Measurements from ENCODE around the gene AMIGO3. TPM values are rescaled to one million over a fixed set of nuclear protein-coding genes. Genes with fewer than 3 reads are reported as not detected.
A peak's percentile ranks its signal among the peaks of the same experiment; 100 is the strongest.

Gene AMIGO3
- polyA plus RNA-seq, 1 of the 3 experiments (the other 2 are of a cell fraction) = 1.1 TPM

GRCh38 chr3:49723628-49724551, 4.4 kb upstream of the AMIGO3 start, which contains the start of gene GMPPB (continued):
- TF ChIP-seq ZBTB33 (IDR thresholded peaks at IDR 0.05; ENCODE audit: borderline replicate concordance, low read depth) = no peak; the same call in 1 of the 2 replicates
- TF ChIP-seq SMC3 (IDR thresholded peaks at IDR 0.05; ENCODE audit: low read depth, low read length) = no peak
- no peak for TF ChIP-seq TEAD4 (IDR thresholded peaks at IDR 0.05; ENCODE audit: borderline replicate concordance, insufficient read depth)
- no peak for TF ChIP-seq NRF1 (IDR thresholded peaks at IDR 0.05; ENCODE audit: low read depth, low read length)
- no peak; the same call in 1 of the 2 replicates for TF ChIP-seq PBX3 (IDR thresholded peaks at IDR 0.05)
- peak; percentile 84 for TF ChIP-seq POLR2AphosphoS5 (IDR thresholded peaks at IDR 0.05; ENCODE audit: low read depth, low read length)
- no peak; the same call in 1 of the 2 replicates for TF ChIP-seq NFIC (IDR thresholded peaks at IDR 0.05; ENCODE audit: borderline replicate concordance)
- 0 out of 2 replicates have a peak, but pooled peaks have one; percentile 30 for TF ChIP-seq TAF1 (IDR thresholded peaks at IDR 0.05; ENCODE audit: borderline replicate concordance, low read depth, low read length)
- no peak for TF ChIP-seq FOXM1 (IDR thresholded peaks at IDR 0.05; ENCODE audit: low read depth)
- TF ChIP-seq USF2 (IDR thresholded peaks at IDR 0.05; ENCODE audit: borderline replicate concordance, low read depth, low read length) = no peak
- TF ChIP-seq FOSL2 (IDR thresholded peaks at IDR 0.05; ENCODE audit: borderline replicate concordance, low read depth) = no peak

GRCh38 chr3:49723296-49723627, 3.8 kb upstream of the AMIGO3 start:
- Histone ChIP-seq H3K4me2 (peak overlapping the region; percentile 100), H3K27ac (ENCODE audit: low read depth in 2 of 2, low read length in 1 of 2) (peak overlapping the region; percentile 81 to 83), H3K9ac (peak overlapping the region; percentile 98), H3K4me1 (ENCODE audit: control insufficient read depth in 1 of 2, insufficient read depth in 2 of 2, low read depth in 1 of 2, low read length in 1 of 2) (peaks cover 8 to 30% of the 10 kb centered on the region in 2 experiments; a peak in 2 of 4 replicates), H3K4me3 (ENCODE audit: low read depth in 2 of 2, low read length in 1 of 2) (peak overlapping the region; percentile 98 to 99), H4K20me1 (ENCODE audit: insufficient read depth) (no peaks in the 10 kb centered on the region), H3K36me3 (replicated peaks in 1 of 2; ENCODE audit: control insufficient read depth in 1 of 2, insufficient read depth in 2 of 2, low read length in 1 of 2) (peaks cover 0 to 53% of the 10 kb centered on the region in 2 experiments), H3F3A (replicated peaks; ENCODE audit: insufficient read depth) (peaks cover 14% of the 10 kb centered on the region), H2AFZ (ENCODE audit: low read depth) (peak overlapping the region; percentile 22; the same call in 1 of the 2 replicates), H3K9me3 (no peaks in the 10 kb centered on the region), H3K27me3 (ENCODE audit: insufficient read depth) (no peaks in the 10 kb centered on the region), H3K9me2 (no peaks in the 10 kb centered on the region), H3K79me2 (ENCODE audit: insufficient read depth) (peaks cover 15% of the 10 kb centered on the region)
- TF ChIP-seq CHD2 (IDR thresholded peaks at IDR 0.05; ENCODE audit: low read length, partially characterized antibody) (no peak), USF1 (IDR thresholded peaks at IDR 0.05; ENCODE audit: borderline replicate concordance, low read depth) (peak; percentile 82), RCOR1 (IDR thresholded peaks at IDR 0.05; ENCODE audit: low read length) (no peak), FOSL2 (IDR thresholded peaks at IDR 0.05; ENCODE audit: borderline replicate concordance, low read depth) (no peak), CTCF (IDR thresholded peaks at IDR 0.05) (no peak), NFIC (IDR thresholded peaks at IDR 0.05; ENCODE audit: borderline replicate concordance) (no peak), RFX5 (IDR thresholded peaks at IDR 0.05; ENCODE audit: low read length) (no peak), USF2 (IDR thresholded peaks at IDR 0.05; ENCODE audit: borderline replicate concordance, low read depth, low read length) (peak; percentile 36; the same call in 1 of the 2 replicates), MXI1 (IDR thresholded peaks at IDR 0.05; ENCODE audit: low read depth, low read length) (peak; percentile 46), SIN3A (IDR thresholded peaks at IDR 0.05; ENCODE audit: borderline replicate concordance, low read depth, low read length) (no peak), TAF1 (IDR thresholded peaks at IDR 0.05; ENCODE audit: borderline replicate concordance, low read depth, low read length) (no peak), PBX3 (IDR thresholded peaks at IDR 0.05) (no peak)
- peak; percentile 62 for DNase-seq
- WGBS (ENCODE audit: low lambda C conversion rate) = 3% methylated on average over 20 of the region's 20 CpGs
- ChIA-PET CTCF (interaction anchor here (1.2 to 2.0 kb wide), 3 partner anchors 80 to 184 kb away, joined by 4 to 8 read pairs (median 5); partner anchors contain the start of gene INKA1), POLR2A (interaction anchor here (1.2 to 2.2 kb wide), 2 partner anchors 11 to 116 kb away, joined by 4 to 8 read pairs; no protein-coding TSS in a partner anchor)
